Muscle of leg (tissue), 11 donors: ENCODE measurements around the gene KRT80. TPM values are rescaled to one million over a fixed set of nuclear protein-coding genes. Genes with fewer than 3 reads are reported as not detected.

Source experiments
- DNase-seq: peaks from one replicate; pipeline ENCODE4 v3.0.0; 2013
- H3K27ac ChIP-seq: one replicate; pipeline ENCODE4 v1.5.1; 2013; ENCODE audit warnings: mild to moderate bottlenecking, low read length, control low read depth
- H3K27me3 ChIP-seq: one replicate; pipeline ENCODE4 v1.6.1; 2013; ENCODE audit warnings: low read length; ENCODE audit not compliant: control insufficient read depth, insufficient read depth
- H3K36me3 ChIP-seq: one replicate; pipeline ENCODE4 v1.6.1; 2013; ENCODE audit warnings: low read length; ENCODE audit not compliant: control insufficient read depth, insufficient read depth
- H3K4me1 ChIP-seq: one replicate; pipeline ENCODE4 v1.6.1; 2013; ENCODE audit warnings: low read length; ENCODE audit not compliant: control insufficient read depth, insufficient read depth
- H3K4me3 ChIP-seq: one replicate; pipeline ENCODE4 v1.5.1; 2013; ENCODE audit warnings: low read length, control low read depth
- H3K9me3 ChIP-seq: replicated peaks from 2 replicates; pipeline ENCODE4 v1.6.1; 2013; ENCODE audit warnings: low read depth, low read length; ENCODE audit not compliant: control insufficient read depth
- WGBS: methylation state at CpG from one replicate; pipeline ENCODE4 v1.1.5; 2013; ENCODE audit warnings: missing lambda C conversion rate; ENCODE audit not compliant: insufficient coverage; 5-methylcytosine and 5-hydroxymethylcytosine counted together
- polyA plus RNA-seq, 8 donors: library from polyadenylated mRNA; unstranded; fragments of 120-200 nt; gene quantifications; one replicate each; pipeline versions ENCODE4 v1.2.1 to v1.2.3, GENCODE V29; 2013; ENCODE audit warnings: inconsistent platforms in 1 of 8, low replicate concordance in 1 of 8; ENCODE audit not compliant: insufficient read length in 8 of 8, insufficient read depth in 1 of 8
- total RNA-seq: library from RNA; stranded (reverse); fragments of 120-200 nt; gene quantifications from one replicate; pipeline ENCODE4 v1.2.4, GENCODE V29; 2013

The KRT80 gene
- total and polyA plus RNA-seq, 9 donors, result 0.62 to 5.8 (median 3.6) TPM

DNA sequence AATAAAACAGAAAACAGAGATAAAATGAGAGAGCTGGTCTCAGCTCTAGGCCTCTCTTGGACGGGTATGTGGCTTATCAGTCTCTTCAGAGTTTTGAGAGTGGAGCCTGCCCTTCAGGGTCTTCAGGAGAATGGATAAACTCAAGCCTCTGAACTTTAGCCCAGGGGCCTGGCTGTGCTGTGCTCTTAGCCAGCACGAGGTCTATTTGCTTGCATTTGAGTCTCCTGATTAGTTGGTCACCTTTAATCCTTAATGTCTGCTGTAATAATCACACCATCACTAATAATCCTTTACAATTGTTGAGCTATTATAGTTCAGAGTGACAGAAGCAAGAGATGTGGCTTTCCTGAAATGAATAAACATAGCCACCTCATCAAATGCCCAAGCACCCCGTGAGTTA lies 24.3 kb downstream of the KRT80 start:
- peaks cover 33% of the 10 kb centered on the region for H3K4me1 ChIP-seq
- peaks cover 3% of the 10 kb centered on the region for H3K27me3 ChIP-seq
- no peak overlapping the region for H3K4me3 ChIP-seq
- no peaks in the 10 kb centered on the region for H3K9me3 ChIP-seq
- H3K36me3 ChIP-seq, result no peaks in the 10 kb centered on the region
- no peak overlapping the region for H3K27ac ChIP-seq
- WGBS, result 100% methylated on average over 1 of the region's 3 CpGs
- DNase-seq, result no peak

DNA sequence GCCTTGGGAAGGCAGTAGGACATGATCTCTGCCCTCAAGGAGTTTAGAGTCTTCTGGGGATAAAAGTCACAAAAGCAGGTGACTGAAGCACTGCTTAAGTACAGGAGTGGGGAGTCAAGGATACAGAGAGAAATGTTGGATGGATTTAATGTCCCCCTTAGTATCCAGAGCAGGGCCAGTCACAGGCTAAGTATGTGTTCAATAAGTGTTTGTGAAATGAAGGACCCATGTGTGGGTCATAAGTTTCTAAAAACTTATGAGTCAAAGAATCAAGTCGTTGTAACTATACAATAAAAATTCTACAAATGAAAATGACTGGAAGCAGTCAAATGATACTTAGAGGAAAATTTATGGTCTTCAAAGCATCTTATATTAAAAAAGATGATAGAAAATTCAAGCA lies 25.1 kb downstream of the KRT80 start:
- Histone ChIP-seq H3K4me1 (peaks cover 25% of the 10 kb centered on the region), H3K4me3 (no peak overlapping the region), H3K36me3 (no peaks in the 10 kb centered on the region), H3K27me3 (peaks cover 3% of the 10 kb centered on the region), H3K27ac (no peak overlapping the region), H3K9me3 (no peaks in the 10 kb centered on the region)
- no CpG with 5 or more reads among the region's 1 CpG for WGBS
- DNase-seq, result no peak

DNA sequence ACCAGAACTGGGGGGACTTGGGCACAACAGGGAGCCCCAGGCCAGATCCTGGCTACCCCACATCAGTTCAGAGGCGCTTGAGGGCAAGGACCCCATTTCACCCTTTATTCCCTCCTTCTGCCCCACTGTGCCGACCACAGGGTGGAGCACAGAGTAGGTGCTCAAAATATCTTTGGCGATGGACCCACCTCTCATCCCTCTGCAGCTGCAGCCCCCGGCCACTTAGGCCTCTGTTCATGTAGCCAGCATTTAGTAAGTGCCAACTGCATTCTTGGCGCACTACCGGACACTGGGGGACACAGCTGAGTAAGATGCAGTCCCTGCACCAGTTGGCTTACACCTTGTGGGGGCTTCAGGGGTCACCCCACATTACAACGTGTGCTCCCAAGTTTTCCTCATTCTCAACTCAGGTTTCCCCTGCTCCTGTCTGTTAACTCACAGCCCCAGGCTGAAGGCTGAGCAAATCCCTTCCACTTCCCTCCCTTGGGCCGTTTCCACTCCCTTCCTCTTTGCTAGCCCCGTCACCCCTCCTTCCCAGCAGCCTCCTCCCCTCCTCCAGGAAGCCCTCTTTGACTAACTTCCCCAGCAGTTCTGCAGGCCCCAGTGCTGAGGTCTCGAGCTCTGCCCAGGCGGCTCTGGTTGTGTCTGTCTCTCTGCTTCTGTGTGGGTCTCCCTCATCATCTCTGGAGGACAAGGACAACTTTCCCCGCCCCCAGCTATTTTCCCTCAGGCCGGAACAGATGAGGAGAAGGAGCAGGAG lies 26.5 kb downstream of the KRT80 start:
- Histone ChIP-seq H3K36me3 (no peaks in the 10 kb centered on the region), H3K4me3 (no peak overlapping the region), H3K9me3 (no peaks in the 10 kb centered on the region), H3K4me1 (peaks cover 24% of the 10 kb centered on the region), H3K27ac (no peak overlapping the region), H3K27me3 (peaks cover 3% of the 10 kb centered on the region)
- no peak for DNase-seq
- WGBS, result 68% methylated on average over 9 of the region's 13 CpGs

DNA sequence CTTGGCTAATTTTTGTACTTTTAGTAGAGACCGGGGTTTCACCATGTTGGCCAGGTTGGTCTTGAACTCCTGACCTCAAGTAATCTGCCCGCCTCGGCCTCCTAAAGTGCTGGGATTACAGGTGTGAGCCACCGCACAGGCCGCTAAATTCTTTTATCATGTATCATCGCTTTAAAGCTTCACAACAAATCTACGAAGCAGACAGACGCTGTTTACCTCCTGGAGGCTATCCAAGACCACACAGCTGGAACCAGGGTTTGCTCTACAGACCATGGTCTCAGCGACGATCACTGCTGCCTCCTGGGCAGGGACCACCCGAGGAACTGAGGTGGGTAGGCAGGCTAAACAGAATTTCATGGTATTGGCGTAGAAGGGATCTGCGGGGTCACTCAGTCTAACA lies 27.2 kb downstream of the KRT80 start:
- Histone ChIP-seq H3K4me1 (peaks cover 21% of the 10 kb centered on the region), H3K9me3 (no peaks in the 10 kb centered on the region), H3K27me3 (peaks cover 3% of the 10 kb centered on the region), H3K27ac (no peak overlapping the region), H3K4me3 (no peak overlapping the region), H3K36me3 (no peaks in the 10 kb centered on the region)
- WGBS, result 74% methylated on average over 9 of the region's 13 CpGs
- DNase-seq, result no peak

DNA sequence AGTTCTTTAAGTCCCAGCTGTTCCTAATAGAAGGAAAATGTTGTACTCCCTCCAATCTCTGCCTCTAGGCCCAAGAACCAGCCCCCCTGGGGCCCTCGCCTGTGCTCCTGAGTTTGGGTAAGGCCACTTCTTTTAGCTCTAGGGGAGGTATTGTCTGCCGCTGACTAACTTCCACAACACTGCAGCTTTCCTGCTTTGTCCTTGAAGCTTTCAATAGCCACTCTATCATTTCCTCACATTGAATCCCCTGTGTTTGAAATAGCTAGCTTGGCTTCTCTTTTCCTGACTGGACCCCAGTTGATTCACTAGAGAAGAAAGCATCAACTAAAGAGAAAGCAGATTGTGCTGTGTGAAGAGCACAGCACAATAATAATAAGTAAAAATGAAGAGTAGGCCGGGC lies 28.8 kb downstream of the KRT80 start:
- no CpG with 5 or more reads among the region's 3 CpGs for WGBS

DNA sequence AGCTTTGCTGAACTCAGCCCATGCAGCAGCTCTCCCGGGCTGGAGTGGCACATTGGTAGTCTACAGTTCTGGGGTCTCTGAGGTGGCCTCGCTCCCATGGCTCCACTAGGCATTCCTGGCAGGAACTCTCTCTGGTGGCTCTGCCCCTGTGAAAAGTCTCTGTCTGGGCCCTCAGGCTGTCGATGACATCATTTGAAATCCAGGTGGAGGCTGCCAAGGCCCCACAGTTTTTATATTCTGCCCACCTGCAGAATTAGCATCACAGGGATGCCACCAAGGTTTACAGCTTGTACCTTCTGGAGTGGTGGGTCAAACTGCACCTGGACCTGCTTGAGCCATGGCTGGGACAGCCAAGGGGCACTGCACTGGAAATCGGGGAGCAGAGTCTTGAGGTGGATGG lies 31.6 kb downstream of the KRT80 start:
- Histone ChIP-seq H3K27me3 (no peaks in the 10 kb centered on the region), H3K4me1 (peaks cover 17% of the 10 kb centered on the region), H3K36me3 (no peaks in the 10 kb centered on the region), H3K9me3 (no peaks in the 10 kb centered on the region), H3K27ac (no peak overlapping the region), H3K4me3 (no peak overlapping the region)
- no peak for DNase-seq
- 83% methylated on average over 4 of the region's 4 CpGs for WGBS

More for the DNA sequence above, 28.8 kb downstream of the KRT80 start:
- no peak overlapping the region for H3K4me3 ChIP-seq
- no peaks in the 10 kb centered on the region for H3K9me3 ChIP-seq
- H3K27ac ChIP-seq, result peak overlapping the region; percentile 3
- H3K4me1 ChIP-seq, result peaks cover 18% of the 10 kb centered on the region
- H3K27me3 ChIP-seq, result peaks cover 3% of the 10 kb centered on the region
- H3K36me3 ChIP-seq, result no peaks in the 10 kb centered on the region
- peak; percentile 71 for DNase-seq

DNA sequence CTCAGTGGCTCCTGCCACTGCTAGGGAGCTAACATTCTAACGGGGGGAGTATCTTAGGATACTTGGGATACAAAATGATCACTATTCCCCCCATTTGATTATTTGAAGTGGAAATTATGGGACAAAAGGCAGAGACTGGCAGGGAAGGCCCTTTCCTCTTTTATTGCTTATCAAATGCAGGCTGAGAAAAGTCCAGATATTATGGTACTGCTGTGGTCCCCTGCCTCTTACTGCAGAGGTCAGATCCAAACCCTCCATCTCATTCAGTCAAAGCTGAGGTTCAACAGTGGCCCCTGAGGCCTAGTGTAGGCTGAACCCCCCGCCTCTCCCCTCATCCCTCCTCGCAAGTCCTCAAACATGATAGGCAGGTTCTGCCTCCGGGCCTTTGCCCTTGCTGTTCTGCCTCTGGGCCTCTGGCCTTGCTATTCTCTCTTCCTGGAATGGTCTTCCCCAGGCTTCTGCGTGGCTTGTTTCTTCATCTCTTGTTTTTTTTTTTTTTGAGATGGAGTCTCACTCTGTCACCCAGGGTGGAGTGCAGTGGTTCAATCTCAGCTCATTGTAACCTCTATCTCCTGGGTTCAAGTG lies 34.2 kb downstream of the KRT80 start:
- Histone ChIP-seq H3K4me3 (no peak overlapping the region), H3K9me3 (no peaks in the 10 kb centered on the region), H3K4me1 (peaks cover under 1% of the 10 kb centered on the region), H3K27me3 (peaks cover 8% of the 10 kb centered on the region), H3K27ac (no peak overlapping the region), H3K36me3 (no peaks in the 10 kb centered on the region)
- DNase-seq, result no peak
- WGBS, result 100% methylated on average over 2 of the region's 5 CpGs

DNA sequence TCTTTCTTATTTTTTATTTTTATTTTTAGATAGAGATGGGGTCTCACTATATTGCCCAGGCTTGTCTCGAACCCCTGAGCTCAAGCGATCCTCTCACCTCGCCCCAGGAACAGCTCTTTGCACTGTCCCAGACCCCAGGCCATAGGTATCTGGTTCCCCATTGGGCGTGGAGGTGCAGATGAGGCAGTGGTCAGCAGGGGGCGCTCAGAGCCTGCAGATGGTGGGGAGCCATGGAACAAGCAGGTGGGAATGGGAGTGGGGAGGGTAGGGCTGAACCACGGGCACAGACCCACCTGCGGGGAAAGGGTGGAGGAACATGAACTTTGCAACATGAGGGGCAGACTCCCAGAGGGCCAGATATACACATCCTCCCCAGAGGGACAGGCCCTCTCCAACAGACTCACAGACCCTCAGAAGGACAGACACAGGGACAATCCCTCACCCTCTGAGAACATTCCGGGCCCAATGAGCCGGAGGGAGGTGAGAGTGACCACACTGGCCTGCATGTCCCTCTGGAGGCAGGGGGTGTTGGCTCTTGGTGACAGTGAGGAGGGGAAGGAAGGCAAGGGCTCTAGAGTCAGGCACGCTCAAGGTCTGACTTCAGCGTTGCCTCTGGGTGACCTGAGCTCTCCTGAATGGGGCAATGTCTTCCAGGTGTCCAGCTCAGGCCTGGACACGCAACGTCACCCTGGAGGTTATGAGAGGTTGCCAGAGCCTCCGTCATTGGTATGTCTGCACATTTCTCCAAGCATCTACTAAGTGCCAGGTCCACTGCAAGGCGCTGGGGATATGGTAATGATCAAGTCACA lies 34.9 kb downstream of the KRT80 start:
- Histone ChIP-seq H3K4me1 (peaks cover 5% of the 10 kb centered on the region), H3K36me3 (no peaks in the 10 kb centered on the region), H3K27me3 (peaks cover 11% of the 10 kb centered on the region), H3K4me3 (no peak overlapping the region), H3K9me3 (no peaks in the 10 kb centered on the region), H3K27ac (no peak overlapping the region)
- DNase-seq, result peak; percentile 69
- 59% methylated on average over 6 of the region's 15 CpGs for WGBS

DNA sequence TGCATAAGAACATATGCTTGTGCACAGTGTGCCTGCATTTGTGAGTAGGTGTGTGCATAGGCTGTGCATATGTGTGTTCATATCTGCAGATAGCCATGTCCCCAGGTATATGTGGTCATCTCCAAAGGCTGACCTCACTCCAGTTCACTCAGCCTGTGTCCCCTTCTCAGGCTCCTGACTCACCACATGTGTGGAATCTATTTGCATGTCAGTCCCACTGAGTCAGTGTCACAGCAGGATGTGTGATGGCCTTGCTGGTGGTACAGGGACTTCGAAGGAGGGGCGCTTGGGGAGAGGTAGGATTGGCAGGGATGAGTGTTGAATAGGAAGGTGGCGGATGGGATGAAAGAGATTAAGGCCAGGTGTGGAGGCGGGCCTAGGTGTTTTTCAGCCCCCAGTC lies 35.5 kb downstream of the KRT80 start:
- Histone ChIP-seq H3K9me3 (no peaks in the 10 kb centered on the region), H3K36me3 (no peaks in the 10 kb centered on the region), H3K4me3 (no peak overlapping the region), H3K27me3 (peaks cover 11% of the 10 kb centered on the region), H3K27ac (no peak overlapping the region), H3K4me1 (peaks cover 7% of the 10 kb centered on the region)
- DNase-seq, result no peak
- 76% methylated on average over 2 of the region's 4 CpGs for WGBS
